HEK293 (cell line): ENCODE results near the gene UTP18.

ENCODE experiments used
- BCL11A ChIP-seq: fragments of 450-650 bp; formaldehyde crosslinking; IDR thresholded peaks from 2 replicates; pipeline ENCODE4 v1.5.1; 2016; ENCODE audit warnings: low read depth, missing biosample characterization, missing genetic modification characterization
- KLF1 ChIP-seq: fragments of 450-650 bp; formaldehyde crosslinking; IDR thresholded peaks from 2 replicates; pipeline ENCODE4 v1.5.1; 2016; ENCODE audit warnings: missing biosample characterization, missing genetic modification characterization
- KLF16 ChIP-seq: fragments of 450-650 bp; formaldehyde crosslinking; IDR thresholded peaks from 2 replicates; pipeline ENCODE4 v1.5.1; 2017; ENCODE audit warnings: missing biosample characterization, missing genetic modification characterization
- PRDM1 ChIP-seq: fragments of 450-650 bp; formaldehyde crosslinking; IDR thresholded peaks from 2 replicates; pipeline ENCODE4; 2016; ENCODE audit warnings: missing biosample characterization, missing genetic modification characterization
- PRDM10 ChIP-seq: fragments of 450-650 bp; formaldehyde crosslinking; IDR thresholded peaks from 2 replicates; pipeline ENCODE4 v1.5.1; 2016; ENCODE audit warnings: missing biosample characterization, missing genetic modification characterization
- PRDM2 ChIP-seq: fragments of 450-650 bp; formaldehyde crosslinking; IDR thresholded peaks from 2 replicates; pipeline ENCODE4 v1.5.1; 2016; ENCODE audit warnings: missing biosample characterization, missing genetic modification characterization, borderline replicate concordance
- SP2 ChIP-seq: fragments of 450-650 bp; formaldehyde crosslinking; IDR thresholded peaks from 2 replicates; pipeline ENCODE4 v1.5.1; 2016; ENCODE audit warnings: missing biosample characterization, missing genetic modification characterization
- ZNF138 ChIP-seq: fragments of 450-650 bp; formaldehyde crosslinking; IDR thresholded peaks from 2 replicates; pipeline ENCODE4 v1.5.1; 2016; ENCODE audit warnings: missing biosample characterization, missing genetic modification characterization, borderline replicate concordance
- ZNF148 ChIP-seq: fragments of 450-650 bp; formaldehyde crosslinking; IDR thresholded peaks from 2 replicates; pipeline ENCODE4 v1.5.0; 2017; ENCODE audit warnings: missing biosample characterization, missing genetic modification characterization, borderline replicate concordance
- ZNF16 ChIP-seq: fragments of 450-650 bp; formaldehyde crosslinking; IDR thresholded peaks from 2 replicates; pipeline ENCODE4 v1.5.1; 2016; ENCODE audit warnings: low read depth, missing biosample characterization, missing genetic modification characterization
- ZNF239 ChIP-seq: fragments of 450-650 bp; formaldehyde crosslinking; IDR thresholded peaks from 2 replicates; pipeline ENCODE4 v1.5.1; 2016; ENCODE audit warnings: missing biosample characterization, missing genetic modification characterization
- ZNF24 ChIP-seq: fragments of 450-650 bp; formaldehyde crosslinking; IDR thresholded peaks from 2 replicates; pipeline ENCODE4 v1.5.1; 2016; ENCODE audit warnings: missing biosample characterization, missing genetic modification characterization
- ZNF341 ChIP-seq: fragments of 450-650 bp; formaldehyde crosslinking; IDR thresholded peaks from 2 replicates; pipeline ENCODE4; 2016; ENCODE audit warnings: low read depth, missing biosample characterization, missing genetic modification characterization
- ZNF423 ChIP-seq: fragments of 450-650 bp; formaldehyde crosslinking; IDR thresholded peaks from 2 replicates; pipeline ENCODE4 v1.5.1; 2016; ENCODE audit warnings: missing biosample characterization, missing genetic modification characterization
- ZNF48 ChIP-seq: fragments of 450-650 bp; formaldehyde crosslinking; IDR thresholded peaks from 2 replicates; pipeline ENCODE4 v1.5.1; 2016; ENCODE audit warnings: missing biosample characterization, missing genetic modification characterization
- ZNF518A ChIP-seq: fragments of 450-650 bp; formaldehyde crosslinking; conservative IDR thresholded peaks from 2 replicates; pipeline ENCODE4 v1.5.1; 2016; ENCODE audit warnings: low read depth, missing biosample characterization, missing genetic modification characterization
- ZNF529 ChIP-seq: fragments of 450-650 bp; formaldehyde crosslinking; IDR thresholded peaks from 2 replicates; pipeline ENCODE4 v1.5.1; 2017; ENCODE audit warnings: missing genetic modification characterization, missing biosample characterization; ENCODE audit not compliant: insufficient replicate concordance
- ZNF626 ChIP-seq: fragments of 450-650 bp; sonication (Bioruptor Pico); formaldehyde crosslinking; IDR thresholded peaks from 2 replicates; pipeline ENCODE4 v1.5.1; 2018; ENCODE audit warnings: missing biosample characterization, missing genetic modification characterization, inconsistent platforms
- ZNF777 ChIP-seq: fragments of 450-650 bp; formaldehyde crosslinking; IDR thresholded peaks from 2 replicates; pipeline ENCODE4 v1.5.1; 2017; ENCODE audit warnings: missing biosample characterization, missing genetic modification characterization, borderline replicate concordance
- ZXDB ChIP-seq: fragments of 450-650 bp; formaldehyde crosslinking; IDR thresholded peaks from 2 replicates; pipeline ENCODE4 v1.5.1; 2016; ENCODE audit warnings: missing biosample characterization, missing genetic modification characterization

The UTP18 gene

GRCh38 chr17:51258756-51259563 lies 1.4 kb upstream of the UTP18 start (continued):
- TF ChIP-seq ZNF518A (tag by site-specific recombination) (no peak), BCL11A (no peak), ZNF138 (tag by site-specific recombination) (no peak), ZNF626 (tag by site-specific recombination) (no peak), ZNF529 (tag by site-specific recombination) (no peak), ZXDB (tag by site-specific recombination) (no peak), KLF1 (tag by site-specific recombination) (no peak), ZNF341 (tag by site-specific recombination) (peak; percentile 59), PRDM10 (tag by site-specific recombination) (peak; percentile 75), ZNF48 (no peak), ZNF148 (tag by site-specific recombination) (no peak), KLF16 (tag by site-specific recombination) (peak; percentile 75), PRDM1 (tag by site-specific recombination) (peak; percentile 48; the same call in 1 of the 2 replicates), ZNF239 (tag by site-specific recombination) (no peak), ZNF423 (no peak), ZNF777 (tag by site-specific recombination) (no peak), SP2 (tag by site-specific recombination) (peak; percentile 65), PRDM2 (tag by site-specific recombination) (no peak), ZNF24 (tag by site-specific recombination) (no peak), ZNF16 (tag by site-specific recombination) (no peak)
